Stimulated activated CD8-positive, alpha-beta memory T cell treated with anti-CD3 and anti-CD28 coated beads, Interleukin-7, amount 100 ng/mL, for 48 hours (primary cell): Measurements from ENCODE around the gene ADK.
"Not testable (repeated sequence)": the region's sequence is repeated elsewhere in the genome, so short reads cannot be mapped to it uniquely, and the experiment has no call there.

Experiments used
- DNase-seq, 2 donors: peaks; one replicate each; pipeline ENCODE4 v3.0.0-alpha.2; 2020; ENCODE audit warnings: low read depth in 1 of 2; ENCODE audit errors: extremely low read depth in 1 of 2

ADK gene

DNA sequence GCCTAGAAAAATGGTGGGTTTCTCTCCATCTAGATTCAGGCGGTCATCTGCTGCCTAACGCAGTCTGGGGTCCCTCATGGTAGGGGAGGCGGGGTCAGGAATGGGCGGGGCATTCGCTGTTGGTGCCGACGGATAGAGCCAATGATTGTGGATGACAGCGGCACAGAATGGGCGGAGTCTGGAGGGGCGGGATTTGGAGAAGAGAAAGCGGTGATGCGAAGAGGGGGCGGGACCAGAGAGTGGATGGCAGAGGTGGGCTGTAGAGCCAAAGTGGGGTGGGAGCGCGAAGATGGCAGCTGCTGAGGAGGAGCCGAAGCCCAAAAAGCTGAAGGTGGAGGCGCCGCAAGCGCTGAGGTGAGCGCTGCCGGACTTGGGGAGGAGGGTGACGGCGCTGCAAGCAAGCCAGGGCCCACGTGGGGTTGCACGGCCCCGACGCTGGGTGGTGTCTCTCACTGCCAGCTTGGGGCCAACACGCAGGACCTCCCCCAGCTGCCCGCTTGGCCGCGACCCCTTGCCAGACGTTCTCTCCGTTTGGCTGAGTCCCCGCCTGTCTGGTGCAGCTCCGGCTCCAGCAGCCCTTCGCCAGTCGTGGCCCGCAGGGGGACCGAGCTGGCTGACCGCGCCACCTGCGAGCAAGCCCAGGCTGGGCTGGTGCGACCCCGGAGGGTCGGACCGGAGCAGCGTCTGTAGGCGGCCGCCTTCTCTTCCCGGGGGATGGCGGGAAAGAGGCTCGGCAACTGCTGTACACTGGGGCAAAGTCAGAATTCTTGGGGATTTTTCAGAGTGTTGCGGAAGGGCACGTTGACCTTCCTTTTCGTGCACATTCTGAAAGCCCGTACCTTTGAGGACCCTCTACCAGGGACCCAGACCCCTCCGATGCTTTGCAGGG is at the start of gene ADK:
TSS of gene ADK (plus strand) at position 232 of the 889 bp plus-strand sequence. CDS start at position 290, 58 bp downstream.
- DNase-seq: peak; percentile 99 to 100

GRCh38 chr10:74103560-74104258 is 47.3 kb upstream of the ADK start:
- DNase-seq: no peak

DNA sequence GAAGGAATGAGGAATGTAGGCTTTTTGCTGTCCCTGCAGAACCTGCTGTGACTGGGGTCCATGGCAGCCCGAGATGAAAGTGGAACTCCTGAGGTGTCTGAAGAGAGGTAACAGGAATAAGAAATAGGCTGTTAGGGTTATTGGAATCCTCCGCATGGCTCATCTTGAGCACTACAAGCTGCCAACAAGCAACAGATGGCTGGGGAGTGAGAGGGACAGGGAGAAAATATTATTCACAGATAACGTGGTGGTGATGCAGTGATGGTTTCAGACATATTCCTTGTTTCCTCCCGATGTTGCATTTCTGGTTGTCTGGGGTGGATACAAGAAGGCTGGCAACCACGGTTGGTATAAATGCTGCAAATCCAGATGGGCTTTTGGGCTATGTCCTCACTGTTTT is 46.5 kb upstream of the ADK start:
- DNase-seq: no peak

- DNase-seq: no peak
Observed at GRCh38 chr10:74104996-74105395, 46.0 kb upstream of the ADK start.

DNA sequence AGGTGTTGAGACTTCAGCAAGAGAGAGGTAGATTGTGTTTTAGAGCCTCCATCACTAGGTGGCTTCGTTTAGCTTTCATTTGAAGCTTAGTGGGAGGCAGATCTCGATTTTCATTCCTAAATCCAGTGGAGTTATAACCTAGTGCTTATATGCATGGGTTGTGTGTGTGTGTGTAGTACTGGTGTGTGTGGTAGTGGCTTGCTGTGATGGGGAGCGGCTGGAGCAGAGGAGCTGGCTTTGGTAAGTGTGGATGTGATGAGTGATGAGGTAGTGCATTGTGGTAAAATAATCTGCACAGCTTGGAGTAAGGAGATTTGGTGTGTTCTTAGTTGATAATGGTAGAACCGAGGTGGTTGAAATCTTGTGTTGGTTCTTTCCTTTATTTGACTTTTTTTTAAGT is 43.6 kb upstream of the ADK start:
- DNase-seq: no peak

GRCh38 chr10:74109452-74109851 is 41.6 kb upstream of the ADK start:
- DNase-seq: no peak

DNA sequence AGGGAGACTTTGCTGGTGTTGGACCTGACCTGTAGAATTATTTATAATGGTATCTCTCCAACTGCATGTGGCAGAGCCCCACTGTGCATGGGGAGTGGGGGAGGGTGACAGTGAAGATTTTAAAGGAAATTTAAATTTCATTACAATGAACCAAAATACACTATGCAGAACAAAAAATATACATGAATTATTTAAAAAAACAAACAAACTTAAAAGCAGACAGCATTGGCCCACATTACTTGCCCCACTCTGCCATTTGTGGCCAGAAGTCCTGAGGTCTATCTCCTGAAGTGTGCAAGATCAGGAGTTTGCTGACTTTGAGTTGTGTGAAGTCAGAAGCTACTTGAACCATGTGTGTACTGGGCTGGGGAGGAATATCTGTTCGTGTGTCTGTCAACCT is 40.9 kb upstream of the ADK start:
- DNase-seq: no peak

GRCh38 chr10:74111799-74112198 is 39.2 kb upstream of the ADK start:
- no peak for DNase-seq

GRCh38 chr10:74113546-74113945 is 37.5 kb upstream of the ADK start:
- DNase-seq: no peak

GRCh38 chr10:74114041-74114448 is 37.0 kb upstream of the ADK start:
- DNase-seq: no peak

DNA sequence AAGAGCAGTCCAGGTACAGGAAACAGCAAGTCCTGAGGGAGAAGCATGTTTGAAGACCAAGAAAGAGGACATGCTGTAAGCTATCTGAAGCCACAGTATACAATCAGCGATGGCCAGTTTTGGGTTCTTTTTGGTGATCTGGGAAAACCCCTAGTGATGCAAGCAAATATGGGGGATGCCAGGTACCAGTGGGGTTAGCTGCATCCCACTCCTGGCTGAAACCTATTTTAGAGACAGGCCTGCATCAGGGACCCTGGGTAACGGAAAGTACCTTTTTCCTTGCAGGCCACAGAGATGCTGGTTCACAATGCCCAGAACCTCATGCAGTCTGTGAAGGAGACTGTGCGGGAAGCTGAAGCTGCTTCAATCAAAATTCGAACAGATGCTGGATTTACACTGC is 33.3 kb upstream of the ADK start:
- no peak for DNase-seq

DNA sequence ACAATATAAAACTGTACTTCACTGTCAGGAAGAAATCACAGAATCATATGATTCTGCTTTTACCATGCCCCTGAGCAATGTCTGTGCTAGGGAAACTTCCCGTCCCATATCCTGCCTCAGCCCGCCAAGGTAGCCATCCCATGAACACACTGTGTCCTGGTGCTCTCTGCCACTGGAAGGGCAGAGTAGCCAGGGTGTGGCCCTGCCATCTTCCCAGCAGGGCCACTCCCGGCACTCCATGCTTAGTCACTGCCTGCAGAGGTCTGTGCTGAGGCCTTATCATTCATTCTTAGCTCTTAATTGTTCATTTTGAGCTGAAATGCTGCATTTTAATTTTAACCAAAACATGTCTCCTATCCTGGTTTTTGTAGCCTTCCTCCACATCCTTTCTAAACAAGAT is 32.2 kb upstream of the ADK start:
- DNase-seq: no peak

DNA sequence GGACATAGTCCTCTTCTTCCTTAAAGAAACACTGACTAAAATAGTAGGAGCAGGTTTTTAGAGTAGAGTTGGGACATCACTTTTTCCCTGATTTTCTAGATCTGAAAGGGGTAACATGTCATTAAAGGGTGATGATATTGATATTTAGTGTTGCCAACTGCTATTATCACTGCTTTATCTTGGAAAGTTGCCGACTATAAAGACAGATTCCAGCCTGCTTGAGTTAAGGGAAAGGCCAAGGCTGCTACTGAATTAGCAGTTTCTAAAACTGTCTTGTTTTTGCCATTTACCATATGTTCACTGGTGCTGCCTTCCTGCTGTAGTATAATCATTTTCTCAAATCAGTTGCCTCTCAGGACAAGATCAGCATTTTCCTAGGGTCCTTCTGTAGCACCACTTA is 30.1 kb upstream of the ADK start:
- no peak for DNase-seq

DNA sequence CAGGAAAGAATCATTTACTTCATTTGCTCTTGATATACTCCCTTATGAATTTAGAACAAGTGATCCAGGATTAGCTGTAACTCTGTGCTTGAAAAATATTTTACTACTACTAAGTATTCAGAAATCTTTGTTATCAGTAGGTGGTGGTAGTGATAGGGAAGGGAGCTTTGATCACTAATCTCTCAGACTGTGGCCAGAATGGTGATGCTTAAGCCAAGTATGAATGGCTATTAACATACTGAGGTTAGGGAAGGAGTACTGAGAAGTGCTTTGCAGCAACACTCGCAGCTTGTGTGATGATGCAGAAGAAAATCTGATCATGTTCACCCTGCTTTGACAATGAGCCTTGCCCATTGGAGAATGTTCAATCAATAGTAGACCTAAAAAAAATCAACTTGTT is 29.7 kb upstream of the ADK start:
- DNase-seq: no peak

- DNase-seq: no peak
Observed at GRCh38 chr10:74122060-74122459, 29.0 kb upstream of the ADK start.

- no peak for DNase-seq
Observed at GRCh38 chr10:74123081-74123480, 27.9 kb upstream of the ADK start.

GRCh38 chr10:74133923-74134820 is 16.8 kb upstream of the ADK start:
- DNase-seq: no peak

- no peak for DNase-seq
Observed at GRCh38 chr10:74135452-74135851, 15.6 kb upstream of the ADK start.

GRCh38 chr10:74137992-74138391 is 13.0 kb upstream of the ADK start:
- no peak for DNase-seq

DNA sequence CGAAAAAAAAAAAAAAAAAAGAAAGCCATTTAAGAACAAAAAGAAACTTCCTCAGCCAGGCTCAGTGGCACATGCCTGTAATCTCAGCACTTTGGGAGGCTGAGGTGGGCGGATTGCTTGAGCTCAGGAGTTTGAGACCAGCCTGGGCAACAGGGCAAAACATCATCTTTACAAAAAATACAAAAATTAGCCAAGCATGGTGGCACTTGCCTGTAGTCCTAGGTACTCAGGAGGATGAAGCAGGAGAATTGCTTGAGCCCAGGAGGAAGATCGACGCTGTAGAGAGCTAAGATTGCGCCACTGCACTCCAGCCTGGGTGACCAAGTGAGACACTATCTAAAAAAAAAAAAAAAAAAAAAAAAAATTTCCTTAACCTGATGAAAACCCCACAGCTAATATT is 12.4 kb upstream of the ADK start:
- not testable (repeated sequence) for DNase-seq

DNA sequence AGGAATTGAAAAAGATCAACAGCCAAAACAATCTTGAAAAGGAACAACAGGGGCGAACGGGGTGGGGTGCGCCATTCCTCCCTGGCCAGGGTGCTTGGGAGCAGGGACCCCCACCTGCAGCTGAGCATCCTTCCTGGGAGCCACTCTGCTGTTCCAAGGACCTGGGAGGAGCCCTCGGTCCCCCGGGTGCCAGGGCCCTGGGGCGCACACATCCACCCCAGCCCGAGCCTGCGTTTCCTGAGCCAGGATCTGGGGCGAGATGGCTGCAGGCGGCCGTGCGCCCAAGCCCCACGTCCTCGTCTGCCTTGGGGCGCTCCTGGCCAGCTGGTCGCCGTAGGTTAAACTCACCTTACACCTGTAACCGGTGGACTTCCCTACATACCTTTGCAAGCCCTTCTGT is 11.0 kb upstream of the ADK start:
- no peak for DNase-seq
